Measurements from ENCODE around the gene SNAPC2.

SNAPC2 gene

GRCh38 chr19:7904074-7905020 is 15.8 kb upstream of the SNAPC2 start:
- Histone ChIP-seq H3K36me3 (ENCODE audit: insufficient read depth, low read length) (peaks cover 6% of the 10 kb centered on the region; the same call in 1 of the 2 replicates), H3K27ac (ENCODE audit: low read depth, low read length) (peak overlapping the region; percentile 87; the same call in 1 of the 2 replicates), H3K9me3 (ENCODE audit: insufficient read depth, low read depth, low read length) (no peaks in the 10 kb centered on the region), H3K4me1 (ENCODE audit: insufficient read depth, low read length) (peaks cover 4% of the 10 kb centered on the region; the same call in 1 of the 2 replicates), H3K4me3 (ENCODE audit: low read length) (peak overlapping the region; percentile 92), H3K27me3 (ENCODE audit: insufficient read depth, low read length) (no peaks in the 10 kb centered on the region), H3K9ac (ENCODE audit: low read depth, low read length) (peak overlapping the region; percentile 74)
- WGBS: 12% methylated on average over 65 of the region's 68 CpGs

- H3K9ac ChIP-seq (ENCODE audit: low read depth, low read length): no peak overlapping the region
- peaks cover 12% of the 10 kb centered on the region for H3K36me3 ChIP-seq (ENCODE audit: insufficient read depth, low read length)
- no peak overlapping the region for H3K4me3 ChIP-seq (ENCODE audit: low read length)
- 81% methylated on average over 10 of the region's 10 CpGs for WGBS
- peaks cover 4% of the 10 kb centered on the region; the same call in 1 of the 2 replicates for H3K4me1 ChIP-seq (ENCODE audit: insufficient read depth, low read length)
- H3K27ac ChIP-seq (ENCODE audit: low read depth, low read length): no peak overlapping the region
- no peaks in the 10 kb centered on the region for H3K9me3 ChIP-seq (ENCODE audit: insufficient read depth, low read depth, low read length)
- no peaks in the 10 kb centered on the region for H3K27me3 ChIP-seq (ENCODE audit: insufficient read depth, low read length)
Observed at GRCh38 chr19:7905268-7905667, 14.9 kb upstream of the SNAPC2 start.

DNA sequence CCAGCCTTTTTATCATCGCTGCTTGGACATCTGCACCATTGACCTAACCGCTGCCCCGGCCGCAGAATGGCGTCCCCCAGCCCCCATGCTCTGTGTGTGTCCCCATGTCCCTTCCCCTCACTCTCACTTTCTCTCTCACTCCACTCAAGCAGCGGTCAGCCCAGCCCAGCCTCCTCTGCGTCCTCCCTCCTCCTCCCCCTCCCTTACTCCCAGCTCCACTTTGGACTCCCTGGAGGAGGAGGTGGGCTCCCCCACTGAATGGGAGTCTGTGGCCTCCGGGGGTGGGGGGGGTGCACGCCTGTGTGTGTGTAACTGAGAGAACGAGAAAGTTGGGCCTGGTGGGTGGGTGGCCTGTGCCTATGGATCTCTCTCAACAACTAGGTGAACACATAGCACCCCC is 14.3 kb upstream of the SNAPC2 start:
- Histone ChIP-seq H3K27ac (ENCODE audit: low read depth, low read length) (no peak overlapping the region), H3K4me1 (ENCODE audit: insufficient read depth, low read length) (peaks cover 4% of the 10 kb centered on the region; the same call in 1 of the 2 replicates), H3K4me3 (ENCODE audit: low read length) (no peak overlapping the region), H3K36me3 (ENCODE audit: insufficient read depth, low read length) (peaks cover 18% of the 10 kb centered on the region), H3K9me3 (ENCODE audit: insufficient read depth, low read depth, low read length) (no peaks in the 10 kb centered on the region), H3K9ac (ENCODE audit: low read depth, low read length) (no peak overlapping the region), H3K27me3 (ENCODE audit: insufficient read depth, low read length) (no peaks in the 10 kb centered on the region)
- 90% methylated on average over 10 of the region's 10 CpGs for WGBS

DNA sequence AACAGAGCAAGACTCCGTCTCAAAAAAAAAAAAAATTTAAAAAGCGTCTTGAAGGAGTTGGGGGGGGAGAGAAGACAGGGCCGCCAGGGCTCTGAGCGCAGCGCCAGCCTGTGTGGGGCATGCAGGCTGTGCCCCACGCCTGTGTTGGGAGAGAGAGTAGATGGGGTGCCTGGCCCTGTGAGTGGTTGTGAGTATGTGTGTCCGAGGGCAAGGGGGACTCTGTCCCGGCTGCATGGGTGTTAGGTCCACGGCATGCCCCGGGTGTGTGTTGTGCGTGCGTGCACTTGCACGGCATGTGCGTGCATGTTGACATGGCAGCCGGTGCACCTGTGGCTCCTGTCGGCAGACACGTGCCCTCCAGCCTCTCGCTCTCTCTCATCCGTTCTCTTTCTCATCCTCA is 13.0 kb upstream of the SNAPC2 start:
- Histone ChIP-seq H3K9ac (ENCODE audit: low read depth, low read length) (no peak overlapping the region), H3K27ac (ENCODE audit: low read depth, low read length) (no peak overlapping the region), H3K36me3 (ENCODE audit: insufficient read depth, low read length) (peaks cover 29% of the 10 kb centered on the region), H3K4me3 (ENCODE audit: low read length) (no peak overlapping the region), H3K4me1 (ENCODE audit: insufficient read depth, low read length) (peaks cover 4% of the 10 kb centered on the region; the same call in 1 of the 2 replicates), H3K27me3 (ENCODE audit: insufficient read depth, low read length) (no peaks in the 10 kb centered on the region), H3K9me3 (ENCODE audit: insufficient read depth, low read depth, low read length) (no peaks in the 10 kb centered on the region)
- WGBS: 97% methylated on average over 19 of the region's 19 CpGs

GRCh38 chr19:7907544-7907943 is 12.6 kb upstream of the SNAPC2 start:
- H3K9ac ChIP-seq (ENCODE audit: low read depth, low read length): no peak overlapping the region
- WGBS: 95% methylated on average over 11 of the region's 11 CpGs

GRCh38 chr19:7908078-7908699 is 11.9 kb upstream of the SNAPC2 start:
- Histone ChIP-seq H3K9ac (ENCODE audit: low read depth, low read length) (no peak overlapping the region), H3K9me3 (ENCODE audit: insufficient read depth, low read depth, low read length) (no peaks in the 10 kb centered on the region), H3K36me3 (ENCODE audit: insufficient read depth, low read length) (peaks cover 35% of the 10 kb centered on the region), H3K4me3 (ENCODE audit: low read length) (no peak overlapping the region), H3K4me1 (ENCODE audit: insufficient read depth, low read length) (no peaks in the 10 kb centered on the region), H3K27ac (ENCODE audit: low read depth, low read length) (no peak overlapping the region), H3K27me3 (ENCODE audit: insufficient read depth, low read length) (no peaks in the 10 kb centered on the region)
- 88% methylated on average over 14 of the region's 14 CpGs for WGBS

More at GRCh38 chr19:7907544-7907943, 12.6 kb upstream of the SNAPC2 start:
- no peaks in the 10 kb centered on the region for H3K9me3 ChIP-seq (ENCODE audit: insufficient read depth, low read depth, low read length)
- peaks cover 32% of the 10 kb centered on the region for H3K36me3 ChIP-seq (ENCODE audit: insufficient read depth, low read length)
- no peaks in the 10 kb centered on the region for H3K27me3 ChIP-seq (ENCODE audit: insufficient read depth, low read length)
- H3K4me3 ChIP-seq (ENCODE audit: low read length): no peak overlapping the region
- no peak overlapping the region for H3K27ac ChIP-seq (ENCODE audit: low read depth, low read length)
- H3K4me1 ChIP-seq (ENCODE audit: insufficient read depth, low read length): peaks cover 3% of the 10 kb centered on the region; the same call in 1 of the 2 replicates

- peaks cover 35% of the 10 kb centered on the region for H3K36me3 ChIP-seq (ENCODE audit: insufficient read depth, low read length)
Observed at GRCh38 chr19:7908742-7909461, 11.2 kb upstream of the SNAPC2 start.

DNA sequence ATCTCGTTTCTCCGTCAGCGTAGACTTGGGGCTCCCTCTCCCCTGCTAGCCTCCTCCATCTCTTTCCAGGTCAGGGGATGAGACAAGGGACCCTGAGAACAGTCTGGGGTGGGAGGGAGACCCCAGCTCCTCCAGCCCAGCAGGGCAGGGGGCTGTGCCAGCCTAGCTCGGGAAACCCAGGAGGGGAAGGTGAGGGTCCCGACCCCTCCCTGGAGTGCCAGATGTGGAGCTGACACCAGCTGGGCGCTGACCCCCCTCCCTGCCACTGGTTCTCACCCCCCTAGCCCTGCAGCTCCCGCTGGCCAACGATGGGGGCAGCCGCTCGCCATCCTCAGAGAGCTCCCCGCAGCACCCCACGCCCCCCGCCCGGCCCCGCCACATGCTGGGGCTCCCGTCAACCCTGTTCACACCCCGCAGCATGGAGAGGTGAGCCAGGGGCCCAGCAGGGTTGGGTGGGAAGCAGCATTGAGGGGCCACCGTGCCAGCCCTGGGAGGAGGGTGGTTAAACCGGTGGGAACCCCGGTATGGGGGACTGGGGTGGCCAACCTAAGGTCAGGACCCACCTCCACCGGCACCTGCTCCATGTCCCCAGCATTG is 10.6 kb upstream of the SNAPC2 start:
- no peaks in the 10 kb centered on the region for H3K4me1 ChIP-seq (ENCODE audit: insufficient read depth, low read length)
- H3K4me3 ChIP-seq (ENCODE audit: low read length): no peak overlapping the region
- WGBS: 97% methylated on average over 21 of the region's 21 CpGs
- peaks cover 3% of the 10 kb centered on the region for H3K27me3 ChIP-seq (ENCODE audit: insufficient read depth, low read length)
- no peaks in the 10 kb centered on the region for H3K9me3 ChIP-seq (ENCODE audit: insufficient read depth, low read depth, low read length)
- H3K27ac ChIP-seq (ENCODE audit: low read depth, low read length): no peak overlapping the region
- H3K9ac ChIP-seq (ENCODE audit: low read depth, low read length): no peak overlapping the region
- peaks cover 35% of the 10 kb centered on the region for H3K36me3 ChIP-seq (ENCODE audit: insufficient read depth, low read length)

More at GRCh38 chr19:7908742-7909461, 11.2 kb upstream of the SNAPC2 start:
- Histone ChIP-seq H3K4me3 (ENCODE audit: low read length) (no peak overlapping the region), H3K4me1 (ENCODE audit: insufficient read depth, low read length) (no peaks in the 10 kb centered on the region), H3K9ac (ENCODE audit: low read depth, low read length) (no peak overlapping the region), H3K27ac (ENCODE audit: low read depth, low read length) (no peak overlapping the region), H3K27me3 (ENCODE audit: insufficient read depth, low read length) (no peaks in the 10 kb centered on the region), H3K9me3 (ENCODE audit: insufficient read depth, low read depth, low read length) (no peaks in the 10 kb centered on the region)
- 89% methylated on average over 19 of the region's 19 CpGs for WGBS

DNA sequence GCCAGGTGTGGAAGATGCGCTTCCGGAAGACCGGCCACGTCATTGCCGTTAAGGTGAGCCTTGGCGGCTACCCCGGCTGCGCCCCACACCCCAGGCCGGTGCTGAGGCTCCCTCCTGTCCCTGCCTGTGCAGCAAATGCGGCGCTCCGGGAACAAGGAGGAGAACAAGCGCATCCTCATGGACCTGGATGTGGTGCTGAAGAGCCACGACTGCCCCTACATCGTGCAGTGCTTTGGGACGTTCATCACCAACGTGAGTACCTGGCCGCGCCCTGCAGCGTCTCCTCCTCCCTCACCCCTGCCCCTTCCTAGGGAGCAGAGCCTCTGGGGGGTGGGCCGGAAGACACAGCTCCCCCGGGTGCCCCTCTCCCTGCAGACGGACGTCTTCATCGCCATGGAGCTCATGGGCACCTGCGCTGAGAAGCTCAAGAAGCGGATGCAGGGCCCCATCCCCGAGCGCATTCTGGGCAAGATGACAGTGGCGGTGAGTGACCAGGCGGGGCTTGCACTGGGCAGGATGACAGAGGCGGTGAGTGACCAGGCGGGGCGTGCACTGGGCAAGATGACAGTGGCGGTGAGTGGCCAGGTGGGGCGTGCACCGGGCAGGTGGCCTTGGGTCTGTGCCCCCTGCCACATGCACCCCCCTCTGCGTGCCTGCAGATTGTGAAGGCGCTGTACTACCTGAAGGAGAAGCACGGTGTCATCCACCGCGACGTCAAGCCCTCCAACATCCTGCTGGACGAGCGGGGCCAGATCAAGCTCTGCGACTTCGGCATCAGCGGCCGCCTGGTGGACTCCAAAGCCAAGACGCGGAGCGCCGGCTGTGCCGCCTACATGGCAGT is 9.6 kb upstream of the SNAPC2 start:
- Histone ChIP-seq H3K27ac (ENCODE audit: low read depth, low read length) (no peak overlapping the region), H3K9ac (ENCODE audit: low read depth, low read length) (no peak overlapping the region), H3K4me3 (ENCODE audit: low read length) (no peak overlapping the region), H3K27me3 (ENCODE audit: insufficient read depth, low read length) (peaks cover 12% of the 10 kb centered on the region), H3K4me1 (ENCODE audit: insufficient read depth, low read length) (no peaks in the 10 kb centered on the region), H3K9me3 (ENCODE audit: insufficient read depth, low read depth, low read length) (no peaks in the 10 kb centered on the region), H3K36me3 (ENCODE audit: insufficient read depth, low read length) (peaks cover 35% of the 10 kb centered on the region)
- 96% methylated on average over 54 of the region's 54 CpGs for WGBS

GRCh38 chr19:7911508-7912143 is 8.5 kb upstream of the SNAPC2 start:
- 93% methylated on average over 18 of the region's 18 CpGs for WGBS
- Histone ChIP-seq H3K36me3 (ENCODE audit: insufficient read depth, low read length) (peaks cover 29% of the 10 kb centered on the region), H3K27me3 (ENCODE audit: insufficient read depth, low read length) (peaks cover 23% of the 10 kb centered on the region), H3K4me1 (ENCODE audit: insufficient read depth, low read length) (no peaks in the 10 kb centered on the region), H3K27ac (ENCODE audit: low read depth, low read length) (no peak overlapping the region), H3K9ac (ENCODE audit: low read depth, low read length) (no peak overlapping the region), H3K4me3 (ENCODE audit: low read length) (no peak overlapping the region), H3K9me3 (ENCODE audit: insufficient read depth, low read depth, low read length) (no peaks in the 10 kb centered on the region)
